HG02973 (cell line): Measurements from ENCODE around the gene OGFOD3.
"Not testable (repeated sequence)": the region's sequence is repeated elsewhere in the genome, so short reads cannot be mapped to it uniquely, and the experiment has no call there.

Source experiments
- ATAC-seq: cut with Tn5 transposase; IDR thresholded peaks from one replicate; pipeline ENCODE4 v1.9.1; 2021; ENCODE audit warnings: moderate library complexity; ENCODE audit not compliant: unreplicated experiment

Gene OGFOD3

GRCh38 chr17:82389379-82389778 is 29.0 kb downstream of the OGFOD3 start:
- no peak for ATAC-seq

GRCh38 chr17:82388922-82389283 is 29.5 kb downstream of the OGFOD3 start:
- ATAC-seq: no peak

GRCh38 chr17:82388223-82388921 is 30.0 kb downstream of the OGFOD3 start:
- ATAC-seq: no peak

- ATAC-seq: no peak
These were observed 30.7 kb downstream of the OGFOD3 start for GRCh38 chr17:82387705-82388106.

- ATAC-seq: no peak
These were observed 31.3 kb downstream of the OGFOD3 start for GRCh38 chr17:82386881-82387704.

- ATAC-seq: no peak
These were observed 32.0 kb downstream of the OGFOD3 start for GRCh38 chr17:82386255-82386831.

- no peak for ATAC-seq
These were observed 32.7 kb downstream of the OGFOD3 start for GRCh38 chr17:82385559-82386254.

- no peak for ATAC-seq
These were observed 33.5 kb downstream of the OGFOD3 start for GRCh38 chr17:82384730-82385481.

- no peak for ATAC-seq
These were observed 34.2 kb downstream of the OGFOD3 start for GRCh38 chr17:82384051-82384729.

GRCh38 chr17:82383411-82383810 is 35.0 kb downstream of the OGFOD3 start:
- no peak for ATAC-seq

GRCh38 chr17:82382933-82383255 is 35.5 kb downstream of the OGFOD3 start:
- ATAC-seq: no peak

GRCh38 chr17:82382220-82382932 is 36.0 kb downstream of the OGFOD3 start:
- not testable (repeated sequence) for ATAC-seq

- not testable (repeated sequence) for ATAC-seq
These were observed 36.7 kb downstream of the OGFOD3 start for GRCh38 chr17:82381703-82382009.

GRCh38 chr17:82380860-82381702 is 37.3 kb downstream of the OGFOD3 start:
- no peak for ATAC-seq

GRCh38 chr17:82378741-82379021 is 39.7 kb downstream of the OGFOD3 start:
- no peak for ATAC-seq

GRCh38 chr17:82377924-82378740 is 40.3 kb downstream of the OGFOD3 start:
- ATAC-seq: no peak

GRCh38 chr17:82377294-82377693 is 41.1 kb downstream of the OGFOD3 start:
- not testable (repeated sequence) for ATAC-seq

GRCh38 chr17:82376042-82376730 is 42.2 kb downstream of the OGFOD3 start:
- no peak for ATAC-seq
